GM12892 (cell line): ENCODE results near the gene NOL6.
A peak's percentile ranks its signal among the peaks of the same experiment; 100 is the strongest.

Source experiments
- DNase-seq: peaks from one replicate; pipeline ENCODE4 v3.0.0; 2011; ENCODE audit not compliant: insufficient read length
- FAIRE-seq: peaks from 2 replicates; lab custom pipeline; 2011; peaks lifted over from hg19 to GRCh38; lab: Jason Lieb, UNC
- POLR2A ChIP-seq: IDR thresholded peaks from 2 replicates; pipeline ENCODE4 v1.6.1; 2011; ENCODE audit warnings: low read depth, low read length, control low read depth
- POLR2AphosphoS5 ChIP-seq: IDR thresholded peaks from 2 replicates; pipeline ENCODE4 v1.6.1; 2011; ENCODE audit warnings: low read depth, low read length, control low read depth
- TAF1 ChIP-seq: IDR thresholded peaks from 2 replicates; pipeline ENCODE4 v1.6.1; 2011; ENCODE audit warnings: low read depth, mild to moderate bottlenecking, control low read depth, low read length, borderline replicate concordance

Gene NOL6

GRCh38 chr9:33418090-33418489 lies 55.6 kb downstream of the NOL6 start:
- DNase-seq (no peak), FAIRE-seq (no peak)
- TF ChIP-seq POLR2A (no peak), POLR2AphosphoS5 (no peak), TAF1 (no peak)

GRCh38 chr9:33416996-33417395 lies 56.7 kb downstream of the NOL6 start:
- TF ChIP-seq POLR2AphosphoS5 (no peak), TAF1 (no peak), POLR2A (no peak)
- DNase-seq (no peak), FAIRE-seq (no peak)

- DNase-seq: peak; percentile 66
- TF ChIP-seq POLR2A (no peak), POLR2AphosphoS5 (no peak), TAF1 (no peak)
- FAIRE-seq: peak; percentile 36
Observed at GRCh38 chr9:33415501-33416038, 58.2 kb downstream of the NOL6 start.

GRCh38 chr9:33414889-33415500 lies 58.7 kb downstream of the NOL6 start:
- no peak for DNase-seq
- TF ChIP-seq POLR2AphosphoS5: no peak
- TF ChIP-seq TAF1: no peak
- TF ChIP-seq POLR2A: no peak
- FAIRE-seq: no peak

- no peak for TF ChIP-seq POLR2A
- FAIRE-seq: no peak
Observed at GRCh38 chr9:33414268-33414667, 59.5 kb downstream of the NOL6 start.

More at GRCh38 chr9:33414268-33414667, 59.5 kb downstream of the NOL6 start:
- DNase-seq: no peak
